ENCODE measurements around the gene CCDC61. TPM values are rescaled to one million over a fixed set of nuclear protein-coding genes. Genes with fewer than 3 reads are reported as not detected.

CCDC61 gene
- total RNA-seq, 2 experiments from 2014 or later: 14.2 to 20.1 TPM

DNA sequence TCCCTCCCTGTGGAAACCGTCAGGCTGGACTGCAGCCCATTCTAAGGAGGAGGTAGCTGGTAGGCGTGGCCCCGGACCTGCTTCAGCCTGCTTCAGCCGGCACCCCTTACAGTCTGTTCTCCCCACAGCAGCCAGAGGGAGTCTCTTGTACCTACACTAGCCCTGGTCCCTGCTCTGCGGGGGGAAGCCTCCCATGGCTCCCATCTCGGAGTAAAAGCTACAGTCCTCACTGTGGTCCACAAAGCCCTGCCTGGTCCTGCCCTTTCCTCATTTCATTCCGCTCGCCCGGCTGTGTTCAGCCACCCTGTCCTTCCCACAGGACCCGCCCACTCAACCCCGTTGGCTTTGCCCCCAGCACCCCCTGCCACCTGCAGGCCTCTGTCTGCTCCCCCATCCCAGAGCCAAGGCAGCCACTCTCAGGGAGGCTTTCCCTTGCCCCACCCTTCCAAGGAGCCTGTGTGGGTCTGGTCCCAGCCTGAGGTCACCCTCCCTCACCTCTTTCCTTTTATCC lies 26.3 kb downstream of the CCDC61 start:
- Histone ChIP-seq H3K27ac (ENCODE audit: low read depth, low read length, poor library complexity, severe bottlenecking) (no peak overlapping the region), H3K4me3 (ENCODE audit: low read depth, low read length, poor library complexity, severe bottlenecking) (no peak overlapping the region), H3K9me2 (ENCODE audit: insufficient read depth, low read length) (no peaks in the 10 kb centered on the region), H3K4me2 (ENCODE audit: low read length) (no peak overlapping the region), H3K9me3 (ENCODE audit: low read length) (no peaks in the 10 kb centered on the region), H2AFZ (ENCODE audit: low read length) (no peak overlapping the region), H3K79me2 (ENCODE audit: insufficient read depth, low read depth, low read length) (no peaks in the 10 kb centered on the region), H3K36me3 (ENCODE audit: insufficient read depth, low read length) (peaks cover 7% of the 10 kb centered on the region), H4K20me1 (ENCODE audit: insufficient read depth, low read length) (no peaks in the 10 kb centered on the region), H3K4me1 (ENCODE audit: insufficient read depth, low read length, poor library complexity, severe bottlenecking) (no peaks in the 10 kb centered on the region)
- no TSS peak for BruUV-seq (replicated peaks)
- CTCF ChIA-PET (ENCODE audit: unreplicated experiment): no interaction called here
- intact Hi-C loops (cut with micrococcal nuclease; ENCODE audit: unreplicated experiment): loop anchor here (10.0 kb wide), 1 partner anchor 163 kb away; no protein-coding TSS in a partner anchor
- DNase-seq (ENCODE audit: low spot score): no peak
- POLR2A ChIA-PET: no interaction called here
- no peak for TF ChIP-seq EZH2phosphoT487 (IDR thresholded peaks at IDR 0.05; ENCODE audit: borderline replicate concordance, low read depth, low read length)
- TF ChIP-seq, protein P1, sequence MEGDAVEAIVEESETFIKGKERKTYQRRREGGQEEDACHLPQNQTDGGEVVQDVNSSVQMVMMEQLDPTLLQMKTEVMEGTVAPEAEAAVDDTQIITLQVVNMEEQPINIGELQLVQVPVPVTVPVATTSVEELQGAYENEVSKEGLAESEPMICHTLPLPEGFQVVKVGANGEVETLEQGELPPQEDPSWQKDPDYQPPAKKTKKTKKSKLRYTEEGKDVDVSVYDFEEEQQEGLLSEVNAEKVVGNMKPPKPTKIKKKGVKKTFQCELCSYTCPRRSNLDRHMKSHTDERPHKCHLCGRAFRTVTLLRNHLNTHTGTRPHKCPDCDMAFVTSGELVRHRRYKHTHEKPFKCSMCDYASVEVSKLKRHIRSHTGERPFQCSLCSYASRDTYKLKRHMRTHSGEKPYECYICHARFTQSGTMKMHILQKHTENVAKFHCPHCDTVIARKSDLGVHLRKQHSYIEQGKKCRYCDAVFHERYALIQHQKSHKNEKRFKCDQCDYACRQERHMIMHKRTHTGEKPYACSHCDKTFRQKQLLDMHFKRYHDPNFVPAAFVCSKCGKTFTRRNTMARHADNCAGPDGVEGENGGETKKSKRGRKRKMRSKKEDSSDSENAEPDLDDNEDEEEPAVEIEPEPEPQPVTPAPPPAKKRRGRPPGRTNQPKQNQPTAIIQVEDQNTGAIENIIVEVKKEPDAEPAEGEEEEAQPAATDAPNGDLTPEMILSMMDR (conservative IDR thresholded peaks at IDR 0.05; ENCODE audit: low read length): no peak

DNA sequence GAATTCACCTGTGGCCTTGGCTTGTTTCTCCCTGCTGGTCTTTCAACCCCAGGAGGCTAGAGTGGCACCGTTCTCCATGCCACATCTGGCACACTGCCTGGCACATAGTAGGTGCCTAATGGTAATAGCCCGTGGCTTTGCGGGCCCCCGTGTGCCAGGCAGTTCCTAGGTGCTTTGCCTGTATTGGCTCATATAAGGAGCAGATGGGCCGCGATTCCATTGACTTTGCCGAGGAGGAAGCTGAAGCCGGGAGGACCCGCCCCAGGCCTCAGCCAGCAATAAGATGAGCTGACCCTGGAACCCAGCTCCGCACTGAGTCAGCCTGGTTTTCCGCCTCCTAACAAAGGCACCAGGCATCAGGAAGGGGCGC lies 26.8 kb downstream of the CCDC61 start:
- Histone ChIP-seq H3K4me2 (ENCODE audit: low read length) (no peak overlapping the region), H3K4me1 (ENCODE audit: insufficient read depth, low read length, poor library complexity, severe bottlenecking) (no peaks in the 10 kb centered on the region), H3K9me2 (ENCODE audit: insufficient read depth, low read length) (no peaks in the 10 kb centered on the region), H3K27ac (ENCODE audit: low read depth, low read length, poor library complexity, severe bottlenecking) (no peak overlapping the region), H3K4me3 (ENCODE audit: low read depth, low read length, poor library complexity, severe bottlenecking) (no peak overlapping the region), H2AFZ (ENCODE audit: low read length) (no peak overlapping the region), H3K9me3 (ENCODE audit: low read length) (no peaks in the 10 kb centered on the region), H4K20me1 (ENCODE audit: insufficient read depth, low read length) (no peaks in the 10 kb centered on the region), H3K36me3 (ENCODE audit: insufficient read depth, low read length) (peaks cover 5% of the 10 kb centered on the region), H3K79me2 (ENCODE audit: insufficient read depth, low read depth, low read length) (no peaks in the 10 kb centered on the region)
- DNase-seq (ENCODE audit: low spot score): no peak
- intact Hi-C loops (cut with micrococcal nuclease; ENCODE audit: unreplicated experiment): loop anchor here (10.0 kb wide), 1 partner anchor 163 kb away; no protein-coding TSS in a partner anchor
- ChIA-PET CTCF (ENCODE audit: unreplicated experiment) (no interaction called here), POLR2A (no interaction called here)
- TF ChIP-seq, protein P1 (conservative IDR thresholded peaks at IDR 0.05; ENCODE audit: low read length): no peak
- TF ChIP-seq EZH2phosphoT487 (IDR thresholded peaks at IDR 0.05; ENCODE audit: borderline replicate concordance, low read depth, low read length): no peak
- no TSS peak for BruUV-seq (replicated peaks)

DNA sequence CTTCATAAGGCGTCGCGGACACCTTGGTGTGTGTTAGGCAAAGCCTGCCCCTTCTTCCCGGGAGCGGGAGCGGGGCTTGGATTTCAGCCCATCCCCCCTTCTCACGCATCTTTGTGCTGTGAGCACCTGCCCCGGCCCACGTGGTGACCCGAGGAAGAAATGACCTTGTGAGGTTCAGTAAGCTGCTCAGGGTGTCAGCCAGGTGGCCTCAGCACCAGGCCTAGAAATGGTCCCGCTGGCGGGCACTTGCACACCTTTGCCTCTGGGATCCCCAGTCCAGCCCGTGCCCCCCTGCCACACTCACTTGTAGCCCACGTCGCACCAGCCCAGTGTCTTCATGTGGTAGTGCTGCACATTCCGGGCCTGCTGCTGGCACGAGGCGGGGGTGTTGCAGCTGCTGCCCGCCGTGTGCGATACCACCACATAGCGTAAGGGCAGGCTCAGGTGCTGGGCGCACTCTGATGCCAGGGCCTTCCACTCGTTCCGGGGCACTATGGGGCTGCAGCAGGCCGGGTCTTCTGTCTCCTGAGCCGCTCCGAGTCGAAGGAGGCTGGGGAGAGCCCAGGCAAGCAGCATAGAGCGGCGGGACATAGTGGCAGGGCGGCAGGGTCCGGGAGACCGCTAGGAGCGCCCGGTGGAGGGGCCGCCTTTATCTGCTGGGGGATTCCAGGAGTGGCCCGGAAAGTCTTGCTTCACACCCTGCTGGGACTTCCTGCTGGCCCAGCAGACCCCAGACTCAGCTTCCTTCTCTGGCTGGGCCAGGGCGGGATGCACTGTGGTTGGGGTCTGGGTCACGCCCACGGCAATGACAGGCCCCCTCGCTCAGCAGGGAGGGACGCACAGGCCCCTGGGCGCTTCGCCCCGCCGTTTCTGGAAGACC lies 27.4 kb downstream of the CCDC61 start, which contains the start of gene PGLYRP1:
TSS of gene PGLYRP1 (minus strand) at position 623 of the 880 bp plus-strand sequence. CDS start at position 591, 32 bp downstream.
- no peaks in the 10 kb centered on the region for H3K79me2 ChIP-seq (ENCODE audit: insufficient read depth, low read depth, low read length)
- TF ChIP-seq, protein P1 (conservative IDR thresholded peaks at IDR 0.05; ENCODE audit: low read length): no peak
- no peak for TF ChIP-seq EZH2phosphoT487 (IDR thresholded peaks at IDR 0.05; ENCODE audit: borderline replicate concordance, low read depth, low read length)
- no TSS peak for BruUV-seq (replicated peaks)
- CTCF ChIA-PET (ENCODE audit: unreplicated experiment): no interaction called here
- no peak within 1 kb of the TSS for H3K4me3 ChIP-seq (ENCODE audit: low read depth, low read length, poor library complexity, severe bottlenecking)
- no peak within 1 kb of the TSS for H3K27ac ChIP-seq (ENCODE audit: low read depth, low read length, poor library complexity, severe bottlenecking)
- no peak within 1 kb of the TSS for H3K4me2 ChIP-seq (ENCODE audit: low read length)
- no peaks in the 10 kb centered on the region for H3K9me2 ChIP-seq (ENCODE audit: insufficient read depth, low read length)
- POLR2A ChIA-PET: no interaction called here
- no peaks in the 10 kb centered on the region for H3K9me3 ChIP-seq (ENCODE audit: low read length)
- no peak for DNase-seq (ENCODE audit: low spot score)
- peaks cover 5% of the 10 kb centered on the region; the same call in 1 of the 2 replicates for H3K36me3 ChIP-seq (ENCODE audit: insufficient read depth, low read length)
- no peaks in the 10 kb centered on the region for H4K20me1 ChIP-seq (ENCODE audit: insufficient read depth, low read length)
- no peaks in the 10 kb centered on the region for H3K4me1 ChIP-seq (ENCODE audit: insufficient read depth, low read length, poor library complexity, severe bottlenecking)
- H2AFZ ChIP-seq (ENCODE audit: low read length): no peak within 1 kb of the TSS
- intact Hi-C loops (cut with micrococcal nuclease; ENCODE audit: unreplicated experiment): loop anchor here (10.0 kb wide), 1 partner anchor 162 kb away; no protein-coding TSS in a partner anchor

All from OCI-LY7 (cell line).